Activated T-cell treated with anti-CD3 and anti-CD28 coated beads, Interleukin-2, amount 50 U/mL, for 4 hours (primary cell): ENCODE measurements around the gene PRMT9. TPM values are rescaled to one million over a fixed set of nuclear protein-coding genes. Genes with fewer than 3 reads are reported as not detected.

ENCODE experiments used
- ATAC-seq, 2 donors: fragments of 200-7000 bp; cut with Tn5 transposase; one replicate each; pipeline ENCODE4 v1.10.0; 2021
- DNase-seq: peaks from one replicate; pipeline ENCODE4 v3.0.0-alpha.2; 2020
- H3K27me3 Mint-ChIP-seq: one replicate; pipeline ENCODE4 v1.8.0; 2021; ENCODE audit warnings: low read depth, mixed read lengths
- H3K36me3 Mint-ChIP-seq: one replicate; pipeline ENCODE4 v1.8.0; 2022; ENCODE audit warnings: mixed read lengths; ENCODE audit not compliant: insufficient read depth
- H3K4me1 Mint-ChIP-seq: one replicate; pipeline ENCODE4 v1.8.0; 2021; ENCODE audit warnings: low read depth, mixed read lengths
- H3K4me3 Mint-ChIP-seq: one replicate; pipeline ENCODE4 v1.8.0; 2021; ENCODE audit warnings: mild to moderate bottlenecking, moderate library complexity, mixed read lengths
- H3K9me3 Mint-ChIP-seq: one replicate; pipeline ENCODE4 v1.8.0; 2021; ENCODE audit warnings: mixed read lengths
- total RNA-seq, 3 donors: library from RNA; stranded (reverse); gene quantifications; one replicate each; pipeline ENCODE4 v1.2.1, GENCODE V29; 2021

PRMT9 gene
- total RNA-seq, result 1 to 10 TPM; 4.7 to 5.0 (median 5.0) TPM

DNA sequence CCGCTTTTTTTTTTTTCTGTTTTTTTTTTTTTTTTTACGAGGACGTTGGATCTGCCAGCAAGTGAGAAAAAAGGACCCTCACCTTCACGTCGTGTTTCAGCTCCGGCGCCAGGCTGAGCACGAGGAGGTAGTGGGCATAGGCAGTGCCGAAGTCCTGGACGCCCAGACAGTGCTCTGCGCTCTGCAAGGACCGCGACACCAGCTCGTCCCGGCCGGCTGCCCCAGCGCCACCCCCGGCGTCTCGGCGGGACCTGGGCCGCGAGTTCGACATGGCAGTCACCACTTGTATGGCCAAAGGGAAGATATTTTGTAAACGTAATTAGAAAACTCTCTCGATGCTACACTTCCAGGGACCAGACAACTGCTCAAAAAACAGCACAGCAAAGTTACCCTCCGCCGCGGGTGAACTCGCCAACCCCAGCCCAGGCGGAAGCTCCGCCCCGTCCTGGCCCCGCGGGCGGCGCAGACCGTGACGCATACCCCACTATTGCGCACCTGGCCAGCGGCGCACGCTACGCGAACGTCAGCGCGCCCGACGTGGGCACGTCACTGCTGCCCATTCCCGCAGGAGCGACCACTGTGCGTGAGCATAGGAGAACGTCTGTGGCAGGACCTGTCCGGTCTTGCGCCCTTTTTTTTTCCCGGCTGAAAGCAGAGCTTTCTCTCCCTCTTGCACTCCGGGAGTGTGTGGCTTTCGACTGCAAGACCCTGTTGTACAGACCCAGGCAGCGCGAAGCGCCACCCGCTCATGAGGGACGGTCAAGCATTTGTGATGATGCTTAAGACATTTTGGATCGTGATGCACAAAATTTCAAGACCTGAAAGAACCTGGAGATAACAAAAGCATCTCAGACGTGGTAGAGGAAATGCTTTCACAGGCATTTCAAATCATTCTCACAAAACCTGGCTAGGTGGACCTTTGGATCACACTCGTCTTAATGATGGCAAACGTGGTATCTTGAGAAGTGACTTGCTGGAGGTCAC lies at the start of gene PRMT9:
TSS of gene PRMT9 (minus strand) at position 447 of the 984 bp plus-strand sequence. CDS start at position 271, 176 bp downstream.
- H3K36me3 Mint-ChIP-seq, result peaks cover 2% of the 10 kb centered on the region
- peaks cover 28% of the 10 kb centered on the region for H3K4me1 Mint-ChIP-seq
- DNase-seq, result peak; percentile 83
- peaks cover 6% of the 10 kb centered on the region for H3K27me3 Mint-ChIP-seq
- ATAC-seq, result peak; percentile 100
- H3K4me3 Mint-ChIP-seq, result peak within 1 kb of the TSS; percentile 93
- no peaks in the 10 kb centered on the region for H3K9me3 Mint-ChIP-seq

DNA sequence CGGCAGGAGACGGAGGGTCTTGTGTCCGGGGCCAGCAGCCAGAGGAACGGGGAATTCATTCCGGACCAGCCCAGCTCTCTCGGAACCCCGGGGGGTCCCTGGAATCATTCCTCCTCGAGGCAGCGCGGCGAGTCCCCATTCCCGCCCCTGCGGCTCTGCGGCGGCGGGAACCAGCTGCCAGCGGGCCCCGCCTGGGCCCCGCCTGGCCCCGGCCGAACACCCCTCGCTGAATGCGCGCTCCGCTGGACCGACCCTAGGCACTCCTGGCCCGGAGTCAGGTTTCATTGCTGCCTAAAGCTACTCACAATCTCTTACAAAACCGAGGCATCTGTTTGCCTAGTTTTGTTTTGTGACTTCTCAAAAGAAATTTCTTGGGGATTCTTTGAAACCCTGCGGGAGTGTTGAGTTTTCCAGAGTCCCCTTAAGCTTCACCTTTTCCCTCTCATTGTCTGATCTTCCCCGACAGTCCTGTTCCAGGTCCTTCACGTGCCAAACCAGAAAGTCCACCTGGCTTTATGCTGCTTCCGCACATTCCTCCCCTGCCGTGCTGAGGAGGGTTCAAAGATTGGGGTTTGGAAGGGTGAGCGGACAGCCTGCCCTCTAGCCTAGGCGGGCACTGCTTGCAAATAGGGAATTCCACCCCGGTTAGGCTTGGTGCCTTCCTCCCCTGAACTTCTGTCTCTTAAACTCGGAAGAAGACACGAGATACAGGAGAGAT lies 48.7 kb upstream of the PRMT9 start:
- Mint-ChIP-seq H3K36me3 (no peaks in the 10 kb centered on the region), H3K4me1 (peaks cover 40% of the 10 kb centered on the region), H3K4me3 (peak overlapping the region; percentile 91), H3K9me3 (no peaks in the 10 kb centered on the region), H3K27me3 (peaks cover 11% of the 10 kb centered on the region)
- ATAC-seq (peak; percentile 30 to 35), DNase-seq (no peak)

DNA sequence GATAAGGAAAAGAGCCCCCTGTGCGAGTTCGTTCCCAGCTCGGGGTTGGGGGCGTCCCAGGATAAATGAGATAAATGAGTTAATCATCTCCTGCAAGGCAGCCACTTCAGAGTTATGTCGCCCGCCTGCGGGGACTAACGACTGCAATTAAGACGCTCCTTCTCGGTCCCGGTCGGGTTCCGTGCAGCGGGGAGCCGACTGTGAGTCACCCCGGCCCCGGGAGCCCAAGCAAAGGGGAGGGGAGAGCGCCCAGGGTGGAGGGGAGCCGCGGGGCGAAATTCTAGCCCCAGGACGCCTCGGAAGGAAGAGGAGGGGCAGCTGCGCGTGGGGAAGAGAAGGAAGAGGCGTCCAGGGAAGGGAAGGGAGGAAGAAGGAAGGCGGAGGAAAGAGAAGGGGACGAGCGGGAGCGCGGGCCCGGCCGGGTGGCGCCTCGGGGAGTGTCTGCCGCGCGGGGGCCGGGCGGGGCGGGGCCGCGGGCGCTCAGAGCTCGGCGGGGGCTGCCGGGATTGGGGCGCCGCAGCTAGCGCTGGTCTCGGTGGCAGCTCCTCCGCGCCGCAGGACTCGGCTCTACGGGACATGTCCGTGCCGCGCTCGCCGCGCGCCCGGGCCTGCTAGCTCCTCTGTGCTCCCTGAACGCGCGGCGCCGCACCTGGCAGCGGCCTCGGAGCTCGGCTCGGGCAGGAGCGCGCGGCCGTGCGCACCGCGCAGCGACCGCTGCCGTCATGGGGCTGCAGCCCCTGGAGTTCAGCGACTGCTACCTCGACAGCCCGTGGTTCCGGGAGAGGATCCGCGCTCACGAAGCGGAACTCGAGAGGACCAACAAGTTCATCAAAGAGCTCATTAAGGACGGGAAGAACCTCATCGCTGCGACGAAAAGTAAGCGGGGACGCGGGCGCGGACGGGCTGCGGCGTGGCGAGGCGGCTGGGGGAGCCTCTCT lies 47.9 kb upstream of the PRMT9 start, which contains the start of gene ARHGAP10:
TSS of gene ARHGAP10 (plus strand) at position 509 of the 938 bp plus-strand sequence. CDS start at position 723, 214 bp downstream.
- no peaks in the 10 kb centered on the region for H3K9me3 Mint-ChIP-seq
- H3K27me3 Mint-ChIP-seq, result peaks cover 11% of the 10 kb centered on the region
- no peaks in the 10 kb centered on the region for H3K36me3 Mint-ChIP-seq
- H3K4me3 Mint-ChIP-seq, result peak within 1 kb of the TSS; percentile 91
- ATAC-seq (peak; percentile 84 to 85), DNase-seq (peak; percentile 66)
- H3K4me1 Mint-ChIP-seq, result peaks cover 40% of the 10 kb centered on the region

DNA sequence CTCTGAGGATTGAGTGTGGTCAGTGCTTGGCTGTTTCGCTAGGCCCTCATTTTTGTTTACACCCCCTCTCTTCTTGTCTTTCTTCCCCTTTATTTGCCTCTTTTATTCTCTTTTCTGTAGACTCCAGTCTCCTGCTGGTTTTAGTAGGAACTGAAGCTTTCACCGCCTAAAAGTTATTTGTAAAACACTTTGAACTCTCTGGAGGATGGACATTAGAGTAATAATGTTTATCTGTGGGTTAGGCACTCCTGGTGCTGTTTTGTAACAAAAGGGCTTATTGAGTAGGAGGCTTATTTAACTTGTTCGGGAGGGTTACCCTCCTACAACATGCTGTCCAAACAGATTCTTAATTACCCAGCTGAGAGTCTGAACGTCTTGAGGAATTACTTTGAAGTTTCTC lies 46.4 kb upstream of the PRMT9 start:
- ATAC-seq (no peak), DNase-seq (no peak)
- H3K4me1 Mint-ChIP-seq, result peaks cover 30% of the 10 kb centered on the region
- H3K27me3 Mint-ChIP-seq, result peaks cover 11% of the 10 kb centered on the region
- H3K36me3 Mint-ChIP-seq, result no peaks in the 10 kb centered on the region
- H3K4me3 Mint-ChIP-seq, result peak overlapping the region; percentile 31
- no peaks in the 10 kb centered on the region for H3K9me3 Mint-ChIP-seq

DNA sequence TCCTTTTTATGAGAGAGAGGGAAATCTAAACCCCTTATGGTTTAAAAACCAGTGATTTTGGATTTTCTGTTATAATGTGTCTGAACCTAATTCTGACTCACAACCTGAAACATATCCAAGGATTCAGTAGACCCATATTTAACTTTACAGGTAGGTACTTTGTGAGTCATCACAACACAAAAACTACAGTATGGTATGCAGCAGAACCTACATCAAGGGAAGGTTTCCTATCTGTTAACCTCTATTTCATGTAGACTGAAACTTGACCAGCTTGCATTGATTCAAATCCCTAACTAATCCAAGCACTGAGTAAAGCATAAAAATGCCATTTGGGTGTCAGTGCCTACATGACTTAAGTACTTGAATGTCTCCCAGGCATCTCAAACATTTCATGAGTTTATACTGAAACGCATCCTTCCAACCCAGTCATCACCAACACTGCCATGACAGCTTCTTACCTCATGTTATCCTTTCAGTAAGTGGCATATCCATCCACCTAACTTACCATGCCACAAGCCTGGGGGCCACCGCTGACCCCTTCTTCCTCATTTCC lies 43.6 kb upstream of the PRMT9 start:
- peaks cover 7% of the 10 kb centered on the region for H3K4me1 Mint-ChIP-seq
- no peak for ATAC-seq

DNA sequence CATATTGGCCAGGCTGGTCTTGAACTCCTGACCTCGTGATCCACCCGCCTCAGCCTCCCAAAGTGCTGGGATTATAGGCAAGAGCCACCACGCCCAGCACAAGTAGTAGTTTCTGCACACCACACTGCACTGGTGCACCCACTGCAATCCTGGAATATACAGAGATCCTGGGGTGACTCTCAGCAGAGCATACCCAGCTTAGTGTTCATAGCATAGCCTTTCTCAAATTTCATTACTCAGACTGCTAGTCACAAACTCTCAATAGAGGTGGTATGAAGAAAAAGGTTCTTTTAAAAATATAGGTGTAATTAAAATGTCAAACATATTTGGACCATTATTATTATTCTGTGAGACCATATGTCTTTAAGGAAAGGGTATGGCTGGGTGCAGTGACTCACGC lies 41.7 kb upstream of the PRMT9 start:
- Mint-ChIP-seq H3K4me3 (no peak overlapping the region), H3K9me3 (no peaks in the 10 kb centered on the region), H3K4me1 (no peaks in the 10 kb centered on the region), H3K36me3 (no peaks in the 10 kb centered on the region), H3K27me3 (no peaks in the 10 kb centered on the region)
- ATAC-seq, result no peak
- no peak for DNase-seq

More for the DNA sequence above, 43.6 kb upstream of the PRMT9 start:
- no peak for DNase-seq
- Mint-ChIP-seq H3K27me3 (no peaks in the 10 kb centered on the region), H3K36me3 (no peaks in the 10 kb centered on the region), H3K4me3 (no peak overlapping the region), H3K9me3 (no peaks in the 10 kb centered on the region)

DNA sequence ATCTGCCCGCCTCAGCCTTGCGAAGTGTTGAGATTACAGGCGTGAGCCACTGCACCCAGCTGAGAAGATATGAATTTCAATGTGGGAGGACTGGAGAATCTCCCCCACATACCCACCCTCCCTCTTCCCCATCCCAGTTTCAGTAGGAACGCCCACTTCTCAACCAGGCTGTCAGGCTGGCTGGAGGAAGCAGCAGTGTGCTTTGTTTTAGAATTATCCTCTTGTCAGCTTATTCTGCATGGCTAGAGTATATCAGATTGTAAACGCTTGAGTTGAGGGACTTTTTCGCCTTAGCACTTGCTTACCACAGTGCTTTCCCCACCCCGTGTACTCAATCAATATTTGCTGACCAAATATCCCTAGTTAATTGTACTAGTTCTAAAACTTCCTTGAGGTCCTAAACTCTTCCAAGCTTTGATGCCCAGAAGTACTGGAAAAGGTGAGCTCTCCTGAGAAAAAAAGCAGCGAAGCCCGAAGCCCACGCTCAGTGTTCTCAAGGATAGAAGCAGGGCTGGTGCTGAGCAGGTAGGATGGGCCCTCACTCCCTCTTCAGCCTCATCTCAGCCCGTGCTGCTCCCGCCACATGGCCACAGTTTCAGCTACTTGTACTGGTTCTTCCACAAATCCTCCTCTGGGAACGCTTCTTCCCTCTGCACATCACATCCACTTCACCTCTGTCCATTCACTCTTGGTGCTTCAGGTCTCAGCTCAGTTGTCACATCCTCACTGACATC lies 40.7 kb upstream of the PRMT9 start:
- ATAC-seq (no peak), DNase-seq (no peak)
- Mint-ChIP-seq H3K36me3 (no peaks in the 10 kb centered on the region), H3K4me1 (no peaks in the 10 kb centered on the region), H3K4me3 (no peak overlapping the region), H3K9me3 (no peaks in the 10 kb centered on the region), H3K27me3 (no peaks in the 10 kb centered on the region)

DNA sequence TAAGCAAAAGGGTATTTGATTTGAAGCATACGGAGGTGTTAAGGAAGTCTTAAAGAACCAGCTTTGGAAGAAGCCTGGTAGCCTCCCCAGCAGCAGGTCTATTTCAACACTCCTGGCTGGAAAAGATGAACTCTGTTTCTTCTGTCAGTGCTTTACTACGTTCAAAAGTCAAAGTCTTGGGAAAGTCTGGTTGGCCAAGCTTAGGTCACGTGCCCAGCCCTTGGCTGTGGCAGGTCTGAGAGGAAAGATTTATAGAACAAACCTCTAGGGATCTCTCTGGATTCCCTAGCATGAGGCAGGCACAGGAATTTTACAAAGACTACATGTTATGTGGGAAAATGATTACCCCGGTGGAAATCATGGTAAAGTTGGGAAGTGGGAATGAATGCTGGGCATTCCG lies 39.4 kb upstream of the PRMT9 start:
- no peak for DNase-seq
- H3K36me3 Mint-ChIP-seq, result no peaks in the 10 kb centered on the region
- H3K9me3 Mint-ChIP-seq, result no peaks in the 10 kb centered on the region
- H3K27me3 Mint-ChIP-seq, result no peaks in the 10 kb centered on the region
- no peak for ATAC-seq
- H3K4me3 Mint-ChIP-seq, result no peak overlapping the region
- no peaks in the 10 kb centered on the region for H3K4me1 Mint-ChIP-seq

DNA sequence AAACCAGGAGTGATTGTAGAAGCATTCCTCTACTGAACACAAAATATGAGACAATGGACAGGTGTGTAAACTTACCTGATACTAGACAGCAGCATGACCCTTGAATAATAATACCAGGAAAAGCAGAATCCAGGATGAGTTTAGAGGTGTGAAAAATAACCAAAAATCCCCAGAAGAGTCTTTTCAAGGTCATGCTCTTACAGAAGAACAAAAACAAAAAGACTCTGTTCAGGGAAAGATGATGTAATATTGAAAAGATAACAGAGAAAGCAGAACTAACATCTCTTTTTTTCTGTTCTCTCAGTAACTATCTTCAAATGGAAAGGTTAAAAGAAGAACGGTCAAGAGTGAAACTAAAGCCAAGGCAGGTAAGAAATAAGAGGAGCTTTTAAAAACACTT lies 33.9 kb upstream of the PRMT9 start:
- Mint-ChIP-seq H3K27me3 (peaks cover 3% of the 10 kb centered on the region), H3K4me3 (no peak overlapping the region), H3K36me3 (no peaks in the 10 kb centered on the region), H3K9me3 (no peaks in the 10 kb centered on the region), H3K4me1 (no peaks in the 10 kb centered on the region)
- no peak for DNase-seq
- ATAC-seq, result no peak

DNA sequence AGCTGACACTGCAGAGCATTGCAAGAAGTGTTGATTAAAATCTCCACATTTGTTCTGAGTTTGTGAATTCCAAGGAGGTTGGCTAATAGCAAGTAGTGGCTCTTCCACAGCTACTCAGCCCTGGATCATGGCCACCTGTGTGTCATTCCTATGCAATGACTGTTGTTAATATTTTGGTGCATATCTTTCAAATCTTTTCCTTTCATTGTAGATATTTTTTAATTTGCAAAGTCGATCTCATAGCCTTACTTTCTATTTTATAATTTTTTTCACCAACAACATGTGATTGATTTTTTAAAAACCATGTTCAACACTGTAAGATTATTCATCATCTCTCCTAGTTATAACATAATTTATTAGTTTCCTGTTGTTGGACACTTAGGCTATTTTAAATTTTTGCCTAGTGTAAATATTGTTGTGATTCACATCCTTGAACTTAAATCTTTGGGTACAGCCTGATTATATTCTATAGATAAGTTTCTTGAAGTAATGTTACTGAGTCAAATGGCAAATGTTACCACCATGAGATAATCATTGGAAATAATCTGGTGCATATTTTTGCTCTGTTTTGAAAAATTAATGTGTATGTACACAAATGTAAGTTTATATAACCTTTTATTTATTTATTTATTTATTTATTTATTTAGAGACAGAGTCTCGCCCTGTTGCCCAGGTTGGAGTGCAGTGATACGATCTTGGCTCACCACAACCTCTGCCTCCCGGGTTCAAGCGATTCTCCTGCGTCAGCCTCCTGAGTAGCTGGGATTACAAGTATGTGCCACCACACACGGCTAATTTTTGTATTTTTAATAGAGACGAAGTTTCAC lies 30.8 kb upstream of the PRMT9 start:
- DNase-seq (no peak), ATAC-seq (no peak)
- Mint-ChIP-seq H3K27me3 (peaks cover 3% of the 10 kb centered on the region), H3K9me3 (no peaks in the 10 kb centered on the region), H3K4me1 (no peaks in the 10 kb centered on the region), H3K4me3 (no peak overlapping the region), H3K36me3 (no peaks in the 10 kb centered on the region)

DNA sequence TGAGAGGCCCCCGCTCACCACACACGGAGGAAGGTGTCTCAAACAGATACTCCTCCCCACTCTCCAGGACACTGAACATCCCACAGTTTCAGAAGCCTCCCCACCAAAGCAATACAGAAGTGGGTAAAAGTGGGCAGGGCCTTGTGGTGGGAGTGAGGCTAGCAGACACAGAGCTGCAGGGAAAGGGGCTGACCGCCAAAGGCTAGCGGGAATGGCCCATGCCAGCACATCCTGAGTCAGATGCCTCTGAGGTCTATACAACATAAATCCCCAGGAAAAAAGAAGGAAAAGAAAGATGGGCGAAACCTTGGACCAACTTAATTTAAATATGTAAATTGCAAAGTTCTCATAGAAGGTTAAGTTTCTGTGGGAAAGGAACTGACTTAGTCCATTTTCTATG lies 26.0 kb upstream of the PRMT9 start:
- Mint-ChIP-seq H3K9me3 (no peaks in the 10 kb centered on the region), H3K4me3 (no peak overlapping the region), H3K27me3 (no peaks in the 10 kb centered on the region), H3K36me3 (no peaks in the 10 kb centered on the region), H3K4me1 (peaks cover 2% of the 10 kb centered on the region)
- no peak for DNase-seq
- ATAC-seq, result no peak

DNA sequence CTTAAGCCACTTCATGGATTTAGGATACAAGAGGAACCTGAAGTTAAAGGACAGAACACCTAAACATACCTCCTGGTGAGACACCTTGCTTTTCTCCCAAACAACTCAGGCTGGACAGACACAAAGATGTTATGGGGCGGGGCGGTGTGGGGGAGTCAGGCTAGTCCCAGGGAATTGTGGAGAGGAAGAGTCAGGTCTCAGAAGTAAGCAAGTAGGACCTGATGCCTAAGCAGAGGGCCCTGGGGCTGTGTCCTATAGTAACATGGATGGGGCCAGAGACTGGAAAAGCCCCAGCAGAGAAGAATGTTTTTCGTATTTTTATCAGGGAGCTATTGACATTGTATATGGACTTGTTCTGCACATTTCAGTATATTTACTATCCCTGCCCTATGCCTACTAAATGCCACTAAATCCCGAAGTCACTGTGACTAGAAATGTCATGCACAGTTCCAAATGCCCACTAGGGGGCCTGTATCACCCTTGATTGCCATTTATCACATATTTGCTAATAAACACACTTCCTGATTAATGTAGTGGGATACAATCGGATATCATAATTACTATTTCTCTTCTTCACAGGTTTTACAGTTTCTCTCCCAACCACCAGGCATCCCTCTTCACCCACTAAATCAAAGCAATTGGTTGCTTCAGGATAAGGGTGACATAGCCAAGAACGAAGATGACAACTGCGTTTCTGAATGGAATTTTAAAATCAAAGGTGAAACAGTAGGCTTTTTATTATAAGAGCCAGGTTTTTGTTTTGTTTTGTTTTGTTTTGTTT lies 24.1 kb upstream of the PRMT9 start:
- H3K27me3 Mint-ChIP-seq, result no peaks in the 10 kb centered on the region
- no peak overlapping the region for H3K4me3 Mint-ChIP-seq
- H3K9me3 Mint-ChIP-seq, result no peaks in the 10 kb centered on the region
- peaks cover 2% of the 10 kb centered on the region for H3K4me1 Mint-ChIP-seq
- no peaks in the 10 kb centered on the region for H3K36me3 Mint-ChIP-seq
- ATAC-seq (peak; percentile 63 to 65), DNase-seq (peak; percentile 53)
